Heart left ventricle (tissue), 13 donors: Measurements from ENCODE around the gene CYP46A1.

Experiments
- POLR2A ChIP-seq, 2 donors: fragments of 450-650 bp; IDR thresholded peaks; one replicate each; pipeline ENCODE4 v1.6.1; 2017; ENCODE audit warnings: antibody characterized with exemption in 2 of 2, mild to moderate bottlenecking in 2 of 2, moderate library complexity in 2 of 2
- TF ChIP-seq, protein P1 (sequence below), 12 donors: fragments of 200-600 bp; sonication (generic) in 4 of 12; IDR thresholded peaks; one replicate each; pipeline versions ENCODE4 v1.5.0 to v1.8.0; 2018 to 2022; ENCODE audit warnings: antibody characterized with exemption in 12 of 12, mild to moderate bottlenecking in 5 of 12
- donor health status: ischemic (EF 13 %, LVEDD 7.1; RV severe dilation, severe dysfunction).
- donor health status: DM: no; HTN: yes; CAD: no.
- donor health status: DM: no; HTN: no; CAD: no.
- donor health status: ischemic (EF 25% LVEDD 6.9; RV normal size, moderate dysfunction).
- donor health status: ischemic (EF 25% LVEDD 5.7; RV mildly dilated, moderate dysfunction).
- donor health status: ischemic (EF 35%, LVEDD 5.7; RV mildly dilated, moderate dysfunction).
- donor health status: nonischemic (EF 11% LVEDD 7.7; RV severe dilation, severe dysfunction).
- donor health status: DM: yes; HTN: yes; CAD: no.
- donor health status: PGD.
- donor health status: ischemic (EF 29% LVEDD 5.4; RV normal size, mild dysfunction).
- donor health status: nonischemic (EF 23%, LVEDD 6.1; RV moderate dilation, normal function).

DNA sequence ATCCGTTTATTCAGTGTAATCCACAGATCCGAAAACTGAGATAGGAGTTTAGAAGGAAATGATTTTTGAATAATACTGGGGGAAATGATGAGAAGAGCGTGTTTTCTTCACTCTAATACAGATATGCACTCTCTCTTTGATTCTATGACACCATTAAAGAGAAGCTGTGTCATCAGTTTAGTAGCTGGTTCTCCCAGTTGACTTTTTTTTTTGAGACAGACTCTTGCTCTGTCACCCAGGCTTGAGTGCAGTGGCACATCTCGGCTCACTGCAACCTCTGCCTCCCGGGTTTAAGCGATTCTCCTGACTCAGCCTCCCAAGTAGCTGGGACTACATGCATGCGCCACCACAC, 60.8 kb downstream of the CYP46A1 start:
- TF ChIP-seq, protein P1, sequence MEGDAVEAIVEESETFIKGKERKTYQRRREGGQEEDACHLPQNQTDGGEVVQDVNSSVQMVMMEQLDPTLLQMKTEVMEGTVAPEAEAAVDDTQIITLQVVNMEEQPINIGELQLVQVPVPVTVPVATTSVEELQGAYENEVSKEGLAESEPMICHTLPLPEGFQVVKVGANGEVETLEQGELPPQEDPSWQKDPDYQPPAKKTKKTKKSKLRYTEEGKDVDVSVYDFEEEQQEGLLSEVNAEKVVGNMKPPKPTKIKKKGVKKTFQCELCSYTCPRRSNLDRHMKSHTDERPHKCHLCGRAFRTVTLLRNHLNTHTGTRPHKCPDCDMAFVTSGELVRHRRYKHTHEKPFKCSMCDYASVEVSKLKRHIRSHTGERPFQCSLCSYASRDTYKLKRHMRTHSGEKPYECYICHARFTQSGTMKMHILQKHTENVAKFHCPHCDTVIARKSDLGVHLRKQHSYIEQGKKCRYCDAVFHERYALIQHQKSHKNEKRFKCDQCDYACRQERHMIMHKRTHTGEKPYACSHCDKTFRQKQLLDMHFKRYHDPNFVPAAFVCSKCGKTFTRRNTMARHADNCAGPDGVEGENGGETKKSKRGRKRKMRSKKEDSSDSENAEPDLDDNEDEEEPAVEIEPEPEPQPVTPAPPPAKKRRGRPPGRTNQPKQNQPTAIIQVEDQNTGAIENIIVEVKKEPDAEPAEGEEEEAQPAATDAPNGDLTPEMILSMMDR (IDR thresholded peaks at IDR 0.05): no peak
- no peak for TF ChIP-seq POLR2A (IDR thresholded peaks at IDR 0.05)
